NCI-H526 treated with DMSO at 0.1 percent for 48 hours (cell line): ENCODE data around the gene ANKRD10.

Experiments
- DNase-seq: peaks from one replicate; lab custom pipeline; 2025; lab: John Stamatoyannopoulos, UW

The ANKRD10 gene

GRCh38 chr13:110914331-110915056 lies 375 bp downstream of the ANKRD10 start:
- peak; percentile 81 for DNase-seq

- DNase-seq = peak; percentile 67
Measured at GRCh38 chr13:110914081-110914330, 863 bp downstream of the ANKRD10 start.

GRCh38 chr13:110913322-110914080 lies 1.4 kb downstream of the ANKRD10 start:
- peak; percentile 39 for DNase-seq

GRCh38 chr13:110912651-110913051 lies 2.2 kb downstream of the ANKRD10 start:
- no peak for DNase-seq

GRCh38 chr13:110911880-110912279 lies 3.0 kb downstream of the ANKRD10 start:
- no peak for DNase-seq

GRCh38 chr13:110910013-110910890 lies 4.6 kb downstream of the ANKRD10 start:
- no peak for DNase-seq

- peak; percentile 70 for DNase-seq
Measured at GRCh38 chr13:110907951-110908898, 6.6 kb downstream of the ANKRD10 start.

- no peak for DNase-seq
Measured at GRCh38 chr13:110907301-110907700, 7.6 kb downstream of the ANKRD10 start.

GRCh38 chr13:110904748-110905147 lies 10.1 kb downstream of the ANKRD10 start:
- DNase-seq = no peak

GRCh38 chr13:110902370-110902769 lies 12.5 kb downstream of the ANKRD10 start:
- DNase-seq = no peak

- DNase-seq = no peak
Measured at GRCh38 chr13:110897521-110897920, 17.3 kb downstream of the ANKRD10 start.

GRCh38 chr13:110897014-110897413 lies 17.9 kb downstream of the ANKRD10 start:
- no peak for DNase-seq

- DNase-seq = no peak
Measured at GRCh38 chr13:110894086-110894485, 20.8 kb downstream of the ANKRD10 start.

GRCh38 chr13:110893571-110893970 lies 21.3 kb downstream of the ANKRD10 start:
- DNase-seq = no peak

GRCh38 chr13:110890279-110891165 lies 24.3 kb downstream of the ANKRD10 start:
- no peak for DNase-seq

GRCh38 chr13:110888390-110888789 lies 26.5 kb downstream of the ANKRD10 start:
- DNase-seq = no peak

- no peak for DNase-seq
Measured at GRCh38 chr13:110887597-110888333, 27.1 kb downstream of the ANKRD10 start.

- no peak for DNase-seq
Measured at GRCh38 chr13:110886870-110887596, 27.8 kb downstream of the ANKRD10 start.
